GM12878 (cell line): Measurements from ENCODE around the gene CNTLN. TPM values are rescaled to one million over a fixed set of nuclear protein-coding genes. Genes with fewer than 3 reads are reported as not detected.

Source experiments
- ATAC-seq: fragments of 200-7000 bp; cut with Tn5 transposase; 3 replicates; pipeline ENCODE4 v1.9.1; 2020; ENCODE audit warnings: mild to moderate bottlenecking, moderate library complexity
- BruUV-seq: library from RNA; stranded (reverse); fragments of 400-500 nt; replicated peaks from 2 replicates; lab custom pipeline; 2021; lab: Mats Ljungman, UMichigan
- CTCF ChIA-PET: fragments of 300-600 bp; sonication (Branson Sonifier 250); formaldehyde crosslinking; extraction: SDS; loops from one replicate; lab custom pipeline; 2021; ENCODE audit warnings: inconsistent platforms; lab: Yijun Ruan, JAX
- POLR2A ChIA-PET: fragments of 350-600 bp; formaldehyde crosslinking; extraction: SDS; loops from one replicate; lab custom pipeline; 2021; ENCODE audit warnings: inconsistent platforms; lab: Charles Lee
- RAD21 ChIA-PET: fragments of 300-600 bp; sonication (Branson Sonifier 250); formaldehyde crosslinking; loops from one replicate; lab custom pipeline; 2023; ENCODE audit warnings: antibody characterized with exemption; ENCODE audit not compliant: unreplicated experiment; lab: Charles Lee
- SMC1A ChIA-PET: fragments of 300-600 bp; sonication (Branson Sonifier 250); formaldehyde crosslinking; loops from one replicate; lab custom pipeline; 2023; ENCODE audit not compliant: unreplicated experiment, uncharacterized antibody; lab: Charles Lee
- DNase-seq: peaks from one replicate; pipeline ENCODE4 v3.0.0-alpha.2; 2011; ENCODE audit warnings: low read depth, low spot score
- FAIRE-seq: peaks from 3 replicates; lab custom pipeline; 2011; peaks lifted over from hg19 to GRCh38; lab: Jason Lieb, UNC
- H2AFZ ChIP-seq: 2 replicates; pipeline ENCODE4 v1.6.0; 2011; ENCODE audit warnings: low read depth, low read length, control low read depth; ENCODE audit not compliant: control insufficient read depth
- H3K27ac ChIP-seq: 2 replicates; pipeline ENCODE4 v1.5.1; 2011; ENCODE audit warnings: control low read depth; ENCODE audit not compliant: control insufficient read depth, insufficient read depth
- H3K27me3 ChIP-seq, 2 experiments: replicated peaks in 1 of 2; 2 replicates each; pipeline versions ENCODE4 v1.6.0 to v1.6.1; 2011; ENCODE audit warnings: low read length in 1 of 2; ENCODE audit not compliant: control insufficient read depth in 2 of 2, insufficient read depth in 2 of 2
- H3K36me3 ChIP-seq, 2 experiments: 2 replicates each; pipeline ENCODE4 v1.5.1; 2011; ENCODE audit warnings: low read length in 1 of 2; ENCODE audit not compliant: control insufficient read depth in 2 of 2, insufficient read depth in 2 of 2
- H3K4me1 ChIP-seq: 2 replicates; pipeline ENCODE4 v1.6.1; 2011; ENCODE audit warnings: mild to moderate bottlenecking, low read length, moderate library complexity, mixed read lengths; ENCODE audit not compliant: control insufficient read depth, insufficient read depth
- H3K4me2 ChIP-seq: 2 replicates; pipeline ENCODE4 v1.6.0; 2011; ENCODE audit warnings: control low read depth; ENCODE audit not compliant: control insufficient read depth, insufficient read depth
- H3K4me3 ChIP-seq: fragments of 200-600 bp; sonication (generic); 2 replicates; pipeline ENCODE4 v1.5.1; 2016
- H3K79me2 ChIP-seq: 2 replicates; pipeline ENCODE4 v1.6.0; 2011; ENCODE audit warnings: low read length; ENCODE audit not compliant: control insufficient read depth, insufficient read depth
- H3K9ac ChIP-seq: 2 replicates; pipeline ENCODE4 v1.8.0; 2011; ENCODE audit warnings: low read length, control low read depth, mixed read lengths; ENCODE audit not compliant: control insufficient read depth, insufficient read depth
- H3K9me3 ChIP-seq: replicated peaks from 3 replicates; pipeline ENCODE4 v1.5.1; 2011; ENCODE audit warnings: mild to moderate bottlenecking, low read length; ENCODE audit not compliant: control insufficient read depth, insufficient read depth
- H4K20me1 ChIP-seq: 2 replicates; pipeline ENCODE4 v1.6.0; 2011; ENCODE audit not compliant: control insufficient read depth, insufficient read depth
- HCFC1 ChIP-seq: fragments of 150-350 bp; IDR thresholded peaks from 2 replicates; pipeline ENCODE4 v1.6.1; 2014; ENCODE audit warnings: low read length
- HDAC6 ChIP-seq: fragments of 200-600 bp; sonication (generic); IDR thresholded peaks from one replicate; pipeline ENCODE4 v1.8.0; 2017; ENCODE audit warnings: antibody characterized with exemption; ENCODE audit not compliant: unreplicated experiment
- SMARCA5 ChIP-seq: fragments of 450-650 bp; IDR thresholded peaks from 2 replicates; pipeline ENCODE4 v1.6.1; 2017; ENCODE audit warnings: mild to moderate bottlenecking
- YY1 ChIP-seq: IDR thresholded peaks from 2 replicates; pipeline ENCODE4 v1.6.1; 2011; ENCODE audit warnings: low read depth, mild to moderate bottlenecking, low read length
- ZNF217 ChIP-seq: fragments of 450-650 bp; IDR thresholded peaks from 2 replicates; pipeline ENCODE4 v1.6.1; 2017; ENCODE audit warnings: antibody characterized with exemption, mild to moderate bottlenecking
- WGBS: methylation state at CpG from one replicate; pipeline ENCODE4 v1.1.6; 2016; ENCODE audit warnings: low lambda C conversion rate; ENCODE audit not compliant: insufficient replicate concordance, insufficient coverage; ENCODE audit errors: missing lambda C conversion rate; 5-methylcytosine and 5-hydroxymethylcytosine counted together
- in situ Hi-C: fragments of 300-500 bp; cut with MboI; formaldehyde crosslinking; loops from 9 replicates; pipeline ENCODE4 v1.14.3; 2018; ENCODE audit warnings: mixed read lengths
- intact Hi-C: fragments of 100-400 bp; cut with micrococcal nuclease; formaldehyde crosslinking; loops from one replicate; pipeline ENCODE4 v1.14.2; 2022; ENCODE audit not compliant: unreplicated experiment
- polyA plus RNA-seq, 11 experiments: library from polyadenylated mRNA; depleted of rRNA in 4 of 11; unstranded in 6 of 11; stranded (reverse) in 5 of 11; fragments of >200 nt; fragmentation: Nextera tagmentation in 4 of 11; fragmentation: Illumina TruSeq in 1 of 11; extraction: Ambion mirVana in 4 of 11; extraction: Trizol in 1 of 11; gene quantifications; 1 replicate in 1 of 11; 2 replicates in 10 of 11; pipeline versions ENCODE4 v1.2.1 to v1.2.3, GENCODE V29; 2011 to 2016; ENCODE audit warnings: inconsistent platforms in 2 of 11, missing spikeins in 2 of 11, low read depth in 1 of 11
- total RNA-seq, 4 experiments: library from RNA; depleted of rRNA in 3 of 4; stranded (reverse); fragments of >200 nt in 3 of 4; fragmentation: Illumina TruSeq in 1 of 4; extraction: Trizol in 1 of 4; gene quantifications; 2 replicates each; pipeline versions ENCODE4 v1.2.1 to v1.2.3, GENCODE V29; 2013 to 2021
- TF ChIP-seq, protein P1 (sequence below): fragments of 450-650 bp; IDR thresholded peaks from 2 replicates; pipeline ENCODE4 v1.6.1; 2018; ENCODE audit warnings: borderline replicate concordance, mild to moderate bottlenecking; ENCODE audit not compliant: partially characterized antibody
- TF ChIP-seq, protein P2 (sequence below), 3 experiments: IDR thresholded peaks in 2 of 3; conservative IDR thresholded peaks in 1 of 3; 2 replicates each; pipeline ENCODE4 v1.5.1; 2011; ENCODE audit warnings: low read depth in 3 of 3, low read length in 3 of 3, mild to moderate bottlenecking in 3 of 3, control low read depth in 2 of 3, moderate library complexity in 2 of 3, inconsistent platforms in 1 of 3, mixed read lengths in 1 of 3; ENCODE audit not compliant: control insufficient read depth in 2 of 3, insufficient read depth in 1 of 3; ENCODE audit errors: extremely low read depth in 1 of 3
- TF ChIP-seq, protein P3 (sequence below): fragments of 450-650 bp; IDR thresholded peaks from 2 replicates; pipeline ENCODE4 v1.6.1; 2016; ENCODE audit warnings: mild to moderate bottlenecking

The CNTLN gene
- total and polyA plus RNA-seq, 10 of the 15 experiments (the other 5 are each of a cell fraction or from before 2014, with no cell fraction given): 0.01 to 7.0 (median 0.03) TPM; not detected in 4

DNA sequence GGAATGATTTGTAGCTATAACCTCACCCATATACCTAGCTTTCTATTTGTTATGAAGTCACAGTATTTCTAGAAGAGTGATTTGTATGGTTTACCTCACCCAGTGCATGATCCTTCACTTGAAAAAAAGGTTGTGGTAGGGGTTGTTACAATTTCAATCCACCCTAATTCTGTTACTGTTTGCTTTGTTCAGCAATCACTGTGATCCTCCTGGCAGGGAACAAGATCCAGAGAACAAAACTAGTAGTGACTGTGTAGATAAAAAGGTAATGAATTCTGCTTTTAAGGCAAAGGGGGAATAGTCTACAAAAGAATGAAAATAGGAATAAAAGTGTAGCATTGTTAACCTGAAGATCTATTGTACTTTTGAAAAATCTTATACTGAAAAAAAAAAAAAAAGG lies 252.7 kb downstream of the CNTLN start:
- TF ChIP-seq ZNF217 (no peak), SMARCA5 (no peak), YY1 (no peak), HDAC6 (no peak)
- H3K36me3 ChIP-seq: no peaks in the 10 kb centered on the region

DNA sequence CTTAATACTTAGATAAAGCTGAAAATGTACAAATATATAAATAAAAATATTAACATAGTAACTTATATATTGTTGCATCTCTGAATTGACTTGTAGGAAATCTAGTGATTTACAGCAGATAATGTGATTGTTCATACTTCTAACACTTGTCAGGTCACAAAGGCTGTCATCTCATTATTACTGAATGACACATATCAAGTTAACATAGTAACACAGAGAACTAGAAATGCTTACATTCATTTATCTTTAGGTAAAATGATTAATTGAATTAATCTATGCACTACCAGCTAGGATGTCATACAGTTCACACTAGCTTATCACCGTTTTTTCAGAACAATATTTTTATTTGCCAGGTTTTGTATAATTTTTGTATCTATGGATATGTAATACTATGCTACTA lies 254.2 kb downstream of the CNTLN start:
- H3K27me3 ChIP-seq: no peaks in the 10 kb centered on the region
- CTCF ChIA-PET: no interaction called here
- H3K4me1 ChIP-seq: no peaks in the 10 kb centered on the region
- no peak overlapping the region for H3K9ac ChIP-seq
- H3K4me2 ChIP-seq: no peak overlapping the region
- no peaks in the 10 kb centered on the region for H3K9me3 ChIP-seq
- no peak for ATAC-seq
- H3K4me3 ChIP-seq: no peak overlapping the region
- SMC1A ChIA-PET: no interaction called here
- BruUV-seq: no TSS peak
- H3K36me3 ChIP-seq: no peaks in the 10 kb centered on the region
- no peak for DNase-seq
- H3K79me2 ChIP-seq: no peaks in the 10 kb centered on the region
- H4K20me1 ChIP-seq: no peaks in the 10 kb centered on the region
- H2AFZ ChIP-seq: no peak overlapping the region
- RAD21 ChIA-PET: no interaction called here
- POLR2A ChIA-PET: no interaction called here
- intact Hi-C loops: no loop called here
- FAIRE-seq: no peak
- in situ Hi-C loops: no loop called here
- no peak overlapping the region for H3K27ac ChIP-seq
- 0% methylated on average over 1 of the region's 1 CpG for WGBS
- TF ChIP-seq, protein P1, sequence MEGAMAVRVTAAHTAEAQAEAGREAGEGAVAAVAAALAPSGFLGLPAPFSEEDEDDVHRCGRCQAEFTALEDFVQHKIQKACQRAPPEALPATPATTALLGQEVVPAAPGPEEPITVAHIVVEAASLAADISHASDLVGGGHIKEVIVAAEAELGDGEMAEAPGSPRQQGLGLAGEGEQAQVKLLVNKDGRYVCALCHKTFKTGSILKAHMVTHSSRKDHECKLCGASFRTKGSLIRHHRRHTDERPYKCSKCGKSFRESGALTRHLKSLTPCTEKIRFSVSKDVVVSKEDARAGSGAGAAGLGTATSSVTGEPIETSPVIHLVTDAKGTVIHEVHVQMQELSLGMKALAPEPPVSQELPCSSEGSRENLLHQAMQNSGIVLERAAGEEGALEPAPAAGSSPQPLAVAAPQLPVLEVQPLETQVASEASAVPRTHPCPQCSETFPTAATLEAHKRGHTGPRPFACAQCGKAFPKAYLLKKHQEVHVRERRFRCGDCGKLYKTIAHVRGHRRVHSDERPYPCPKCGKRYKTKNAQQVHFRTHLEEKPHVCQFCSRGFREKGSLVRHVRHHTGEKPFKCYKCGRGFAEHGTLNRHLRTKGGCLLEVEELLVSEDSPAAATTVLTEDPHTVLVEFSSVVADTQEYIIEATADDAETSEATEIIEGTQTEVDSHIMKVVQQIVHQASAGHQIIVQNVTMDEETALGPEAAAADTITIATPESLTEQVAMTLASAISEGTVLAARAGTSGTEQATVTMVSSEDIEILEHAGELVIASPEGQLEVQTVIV: no peak
- TF ChIP-seq, protein P2, sequence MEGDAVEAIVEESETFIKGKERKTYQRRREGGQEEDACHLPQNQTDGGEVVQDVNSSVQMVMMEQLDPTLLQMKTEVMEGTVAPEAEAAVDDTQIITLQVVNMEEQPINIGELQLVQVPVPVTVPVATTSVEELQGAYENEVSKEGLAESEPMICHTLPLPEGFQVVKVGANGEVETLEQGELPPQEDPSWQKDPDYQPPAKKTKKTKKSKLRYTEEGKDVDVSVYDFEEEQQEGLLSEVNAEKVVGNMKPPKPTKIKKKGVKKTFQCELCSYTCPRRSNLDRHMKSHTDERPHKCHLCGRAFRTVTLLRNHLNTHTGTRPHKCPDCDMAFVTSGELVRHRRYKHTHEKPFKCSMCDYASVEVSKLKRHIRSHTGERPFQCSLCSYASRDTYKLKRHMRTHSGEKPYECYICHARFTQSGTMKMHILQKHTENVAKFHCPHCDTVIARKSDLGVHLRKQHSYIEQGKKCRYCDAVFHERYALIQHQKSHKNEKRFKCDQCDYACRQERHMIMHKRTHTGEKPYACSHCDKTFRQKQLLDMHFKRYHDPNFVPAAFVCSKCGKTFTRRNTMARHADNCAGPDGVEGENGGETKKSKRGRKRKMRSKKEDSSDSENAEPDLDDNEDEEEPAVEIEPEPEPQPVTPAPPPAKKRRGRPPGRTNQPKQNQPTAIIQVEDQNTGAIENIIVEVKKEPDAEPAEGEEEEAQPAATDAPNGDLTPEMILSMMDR (IDR thresholded peaks at IDR 0.05 in 2 of 3, conservative IDR thresholded peaks at IDR 0.05 in 1 of 3; ENCODE audit: control insufficient read depth in 2 of 3, extremely low read depth in 1 of 3, insufficient read depth in 1 of 3, low read depth in 3 of 3, low read length in 3 of 3): no peak
- no peak for TF ChIP-seq HCFC1
- TF ChIP-seq, protein P3, sequence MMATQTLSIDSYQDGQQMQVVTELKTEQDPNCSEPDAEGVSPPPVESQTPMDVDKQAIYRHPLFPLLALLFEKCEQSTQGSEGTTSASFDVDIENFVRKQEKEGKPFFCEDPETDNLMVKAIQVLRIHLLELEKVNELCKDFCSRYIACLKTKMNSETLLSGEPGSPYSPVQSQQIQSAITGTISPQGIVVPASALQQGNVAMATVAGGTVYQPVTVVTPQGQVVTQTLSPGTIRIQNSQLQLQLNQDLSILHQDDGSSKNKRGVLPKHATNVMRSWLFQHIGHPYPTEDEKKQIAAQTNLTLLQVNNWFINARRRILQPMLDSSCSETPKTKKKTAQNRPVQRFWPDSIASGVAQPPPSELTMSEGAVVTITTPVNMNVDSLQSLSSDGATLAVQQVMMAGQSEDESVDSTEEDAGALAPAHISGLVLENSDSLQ: no peak

More for the DNA sequence above, 252.7 kb downstream of the CNTLN start:
- ChIA-PET POLR2A (no interaction called here), CTCF (no interaction called here), RAD21 (no interaction called here), SMC1A (interaction anchor here (1.2 kb wide), 1 partner anchor 18 kb away, joined by 3 read pairs; no protein-coding TSS in a partner anchor)
- Histone ChIP-seq H3K79me2 (no peaks in the 10 kb centered on the region), H3K4me1 (no peaks in the 10 kb centered on the region), H3K9me3 (no peaks in the 10 kb centered on the region), H3K4me2 (no peak overlapping the region), H3K4me3 (no peak overlapping the region), H3K9ac (no peak overlapping the region), H3K27me3 (no peaks in the 10 kb centered on the region), H3K27ac (no peak overlapping the region), H2AFZ (no peak overlapping the region), H4K20me1 (no peaks in the 10 kb centered on the region)
- in situ Hi-C loops (no loop called here), intact Hi-C loops (no loop called here)
- no TSS peak for BruUV-seq
- DNase-seq (no peak), FAIRE-seq (no peak), ATAC-seq (no peak)
